Upper lobe of left lung (tissue), 4 donors: ENCODE results near the gene PRDM16.

ENCODE experiments used
- EP300 ChIP-seq, 4 donors: sonication (generic); formaldehyde crosslinking; IDR thresholded peaks; one replicate each; pipeline ENCODE4 v1.5.1; 2017; ENCODE audit warnings: antibody characterized with exemption in 4 of 4, control low read depth in 2 of 4
- POLR2A ChIP-seq, 4 donors: fragments of 450-650 bp; IDR thresholded peaks; one replicate each; pipeline ENCODE4 v1.5.1; 2016 to 2017; ENCODE audit warnings: antibody characterized with exemption in 4 of 4, mild to moderate bottlenecking in 2 of 4
- TF ChIP-seq, protein P1 (sequence below), 6 experiments: fragments of 450-650 bp in 4 of 6; fragments of 200-600 bp in 2 of 6; sonication (generic) in 2 of 6; IDR thresholded peaks; one replicate each; pipeline ENCODE4 v1.5.1; 2016 to 2019; ENCODE audit warnings: antibody characterized with exemption in 6 of 6

DNA sequence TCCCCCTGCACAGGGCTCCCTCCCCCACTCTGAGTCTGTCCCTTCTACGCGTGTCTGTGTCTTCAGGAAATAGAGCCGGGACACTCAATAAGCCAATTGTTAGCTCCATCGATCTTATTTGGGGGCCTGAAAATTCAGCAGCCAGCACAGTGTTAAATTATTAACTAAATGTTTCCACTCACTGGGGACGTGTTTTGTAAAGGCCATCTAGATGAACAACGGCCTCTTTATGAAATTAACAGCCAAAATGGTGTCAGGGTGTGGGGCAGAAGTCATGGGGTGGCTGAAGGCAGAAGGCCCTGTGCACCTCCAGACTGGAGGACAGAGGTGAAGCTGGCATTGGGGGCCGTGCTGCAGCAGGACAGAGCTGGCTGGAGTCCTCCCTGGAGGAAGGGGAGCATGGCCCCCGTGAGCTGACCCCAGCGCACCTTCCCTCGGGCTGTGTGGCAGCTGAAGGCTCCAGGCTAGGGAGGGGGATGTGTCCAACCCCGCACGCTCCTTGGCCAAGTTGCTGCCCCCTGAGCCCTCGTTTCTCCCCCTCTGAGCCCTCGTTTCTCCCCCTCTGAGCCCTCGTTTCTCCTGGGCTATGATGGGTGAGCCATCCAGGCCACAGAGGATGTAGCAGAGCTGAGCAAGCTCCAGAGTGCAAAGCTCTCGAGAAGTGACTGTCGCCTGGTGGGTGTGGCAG, 271.7 kb downstream of the PRDM16 start:
- TF ChIP-seq POLR2A (IDR thresholded peaks at IDR 0.05) (no peak), EP300 (IDR thresholded peaks at IDR 0.05) (no peak)
- TF ChIP-seq, protein P1, sequence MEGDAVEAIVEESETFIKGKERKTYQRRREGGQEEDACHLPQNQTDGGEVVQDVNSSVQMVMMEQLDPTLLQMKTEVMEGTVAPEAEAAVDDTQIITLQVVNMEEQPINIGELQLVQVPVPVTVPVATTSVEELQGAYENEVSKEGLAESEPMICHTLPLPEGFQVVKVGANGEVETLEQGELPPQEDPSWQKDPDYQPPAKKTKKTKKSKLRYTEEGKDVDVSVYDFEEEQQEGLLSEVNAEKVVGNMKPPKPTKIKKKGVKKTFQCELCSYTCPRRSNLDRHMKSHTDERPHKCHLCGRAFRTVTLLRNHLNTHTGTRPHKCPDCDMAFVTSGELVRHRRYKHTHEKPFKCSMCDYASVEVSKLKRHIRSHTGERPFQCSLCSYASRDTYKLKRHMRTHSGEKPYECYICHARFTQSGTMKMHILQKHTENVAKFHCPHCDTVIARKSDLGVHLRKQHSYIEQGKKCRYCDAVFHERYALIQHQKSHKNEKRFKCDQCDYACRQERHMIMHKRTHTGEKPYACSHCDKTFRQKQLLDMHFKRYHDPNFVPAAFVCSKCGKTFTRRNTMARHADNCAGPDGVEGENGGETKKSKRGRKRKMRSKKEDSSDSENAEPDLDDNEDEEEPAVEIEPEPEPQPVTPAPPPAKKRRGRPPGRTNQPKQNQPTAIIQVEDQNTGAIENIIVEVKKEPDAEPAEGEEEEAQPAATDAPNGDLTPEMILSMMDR (IDR thresholded peaks at IDR 0.05) = no peak
